NCI-H2107 (cell line): ENCODE measurements around the gene EEF2.
A peak's percentile ranks its signal among the peaks of the same experiment; 100 is the strongest.

Experiments
- DNase-seq: peaks from one replicate; lab custom pipeline; 2025; lab: John Stamatoyannopoulos, UW

The EEF2 gene

DNA sequence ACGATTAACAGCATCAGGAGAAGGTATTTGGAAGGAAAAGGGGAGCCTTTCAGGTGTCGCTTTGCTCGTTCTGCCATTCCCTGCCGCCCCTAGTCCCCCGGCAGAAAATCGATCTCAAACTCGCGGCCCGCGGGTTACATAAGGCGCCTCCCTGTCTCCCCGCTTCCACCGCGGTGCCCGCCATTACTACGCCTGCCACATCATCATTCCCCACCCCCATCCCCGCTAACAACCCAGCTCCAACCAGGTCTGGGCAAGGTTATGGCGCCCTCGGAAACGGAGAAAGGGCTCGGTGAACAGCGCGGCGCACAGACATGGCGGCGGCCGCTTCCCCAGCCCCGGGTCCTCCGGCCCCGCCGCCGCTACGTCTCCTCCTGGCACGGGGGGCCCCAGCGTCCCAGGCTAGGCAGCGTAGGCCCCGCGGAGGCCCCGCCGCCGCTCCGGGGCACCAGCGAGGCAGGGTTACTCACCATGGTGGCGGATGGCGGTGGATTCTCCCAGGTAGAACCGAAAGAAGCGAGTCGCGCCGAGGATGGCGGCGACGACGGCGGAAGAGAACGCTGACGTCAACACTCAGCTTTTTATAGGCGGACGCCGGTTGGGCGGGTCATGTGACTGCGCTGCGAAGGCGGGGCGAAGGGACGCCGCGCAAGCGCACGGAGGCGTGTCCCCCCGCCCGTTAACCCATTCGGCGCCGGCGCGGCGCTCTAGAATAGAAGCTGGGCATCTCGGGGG, at the start of gene EEF2:
Gene EEF2 (minus strand): TSS at position 556 of the 735 bp plus-strand sequence. CDS start 83 bp downstream, at position 473.
- DNase-seq: peak; percentile 81

DNA sequence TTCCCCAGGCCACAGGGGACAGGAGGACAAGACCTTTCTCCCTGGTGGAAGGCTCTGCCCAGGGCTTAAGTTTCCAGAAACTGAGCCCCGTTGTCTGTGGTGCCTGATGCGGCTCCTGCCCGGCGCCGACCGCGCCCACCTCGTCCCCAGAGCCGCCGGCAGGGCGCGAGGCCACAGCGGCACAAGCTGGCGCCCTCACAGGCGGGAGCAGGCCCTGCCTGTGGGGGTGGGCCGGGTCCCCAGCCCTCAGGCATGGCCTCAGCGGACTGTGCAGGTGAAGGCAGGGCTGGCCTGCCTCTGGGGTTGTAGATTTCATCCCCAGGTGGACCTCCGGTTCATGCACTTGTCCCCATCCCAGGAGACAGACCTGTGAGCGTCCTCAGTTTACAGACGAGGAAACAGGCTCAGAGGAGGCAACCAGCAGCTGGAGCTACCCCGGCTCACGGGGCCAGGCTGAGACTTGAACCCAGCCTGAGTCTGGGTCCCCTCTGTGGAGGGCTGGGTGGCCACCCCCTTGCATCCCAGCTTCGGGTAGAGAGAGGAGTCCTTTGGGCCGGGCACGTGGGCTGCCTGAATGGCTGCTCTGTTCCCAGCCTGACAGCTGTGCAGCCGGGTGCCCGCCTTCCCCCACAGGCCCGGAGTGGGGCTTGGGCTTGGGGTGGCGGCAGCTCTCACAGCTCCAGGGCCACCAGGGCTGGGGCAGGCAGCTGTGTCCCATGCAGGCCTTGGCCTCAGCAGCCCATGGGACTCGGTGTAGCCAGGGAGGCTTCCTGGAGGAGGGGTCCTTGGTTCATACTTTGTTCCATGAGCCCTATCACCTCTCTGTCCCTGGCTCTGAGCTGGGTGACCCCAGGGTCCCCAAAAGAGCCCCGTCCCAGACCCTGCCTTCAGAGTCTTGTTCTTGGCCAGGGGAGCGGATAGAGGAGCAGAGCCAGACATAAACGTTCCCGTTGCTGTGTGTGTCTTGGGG, 49.1 kb upstream of the EEF2 start:
- DNase-seq: no peak

DNA sequence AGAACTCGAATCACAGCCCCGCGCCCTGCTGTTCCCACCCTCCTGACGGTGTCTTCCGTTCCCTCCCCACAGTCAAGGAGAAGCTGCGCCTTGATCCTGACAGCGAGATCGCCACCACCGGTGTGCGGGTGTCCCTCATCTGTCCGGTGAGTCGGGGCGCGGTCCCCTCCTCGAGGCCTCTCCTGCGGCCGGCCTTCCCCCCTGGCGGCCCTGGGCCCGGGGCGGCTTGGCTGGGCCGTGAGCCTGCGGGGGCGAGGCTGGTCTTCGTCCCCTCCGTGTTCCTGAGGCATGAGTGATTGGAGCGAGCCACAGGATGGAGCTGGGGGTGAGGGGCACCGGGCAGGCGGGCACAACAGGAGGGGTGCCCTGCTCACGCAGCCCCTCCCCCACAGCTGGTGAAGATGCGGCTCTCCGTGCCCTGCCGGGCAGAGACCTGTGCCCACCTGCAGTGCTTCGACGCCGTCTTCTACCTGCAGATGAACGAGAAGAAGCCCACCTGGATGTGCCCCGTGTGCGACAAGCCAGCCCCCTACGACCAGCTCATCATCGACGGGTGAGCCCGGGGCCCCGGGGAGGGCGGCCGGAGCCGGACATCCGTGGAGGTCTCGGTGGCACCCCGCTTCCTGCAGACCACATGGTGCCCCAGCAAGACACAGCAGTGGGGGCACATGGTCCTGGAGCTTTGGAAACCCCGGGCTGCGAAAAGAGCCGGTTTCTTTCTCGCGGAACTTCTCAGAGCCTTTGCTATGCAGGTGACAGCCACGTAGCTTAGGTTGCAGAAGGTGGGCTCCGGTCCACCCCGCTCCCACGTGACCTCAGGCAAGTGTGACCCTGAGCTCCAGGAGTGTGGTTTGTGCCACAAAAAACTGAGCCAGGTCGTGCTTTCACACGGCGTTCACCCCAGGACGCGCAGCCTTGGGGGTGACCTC, 48.0 kb upstream of the EEF2 start:
- no peak for DNase-seq

DNA sequence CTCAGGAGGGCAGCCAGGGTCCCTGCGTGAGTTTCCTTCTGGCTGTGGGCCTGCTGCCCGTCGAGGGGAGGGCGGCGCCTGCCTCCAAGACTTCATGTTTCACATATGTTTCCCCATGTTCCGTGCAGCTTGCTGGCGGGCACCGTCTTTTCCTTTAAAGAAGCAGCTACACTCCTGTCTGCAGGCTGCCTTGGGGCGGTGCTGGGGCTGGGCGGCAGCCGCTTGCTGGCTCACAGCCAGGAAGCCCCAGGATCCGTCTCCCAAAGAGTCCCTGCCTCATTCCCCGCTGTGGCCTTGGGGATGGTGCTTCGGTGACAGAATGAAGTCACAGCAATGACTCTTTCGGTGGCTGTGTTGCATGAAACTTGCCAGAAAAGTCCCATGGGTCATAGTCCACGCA, 47.2 kb upstream of the EEF2 start:
- no peak for DNase-seq

DNA sequence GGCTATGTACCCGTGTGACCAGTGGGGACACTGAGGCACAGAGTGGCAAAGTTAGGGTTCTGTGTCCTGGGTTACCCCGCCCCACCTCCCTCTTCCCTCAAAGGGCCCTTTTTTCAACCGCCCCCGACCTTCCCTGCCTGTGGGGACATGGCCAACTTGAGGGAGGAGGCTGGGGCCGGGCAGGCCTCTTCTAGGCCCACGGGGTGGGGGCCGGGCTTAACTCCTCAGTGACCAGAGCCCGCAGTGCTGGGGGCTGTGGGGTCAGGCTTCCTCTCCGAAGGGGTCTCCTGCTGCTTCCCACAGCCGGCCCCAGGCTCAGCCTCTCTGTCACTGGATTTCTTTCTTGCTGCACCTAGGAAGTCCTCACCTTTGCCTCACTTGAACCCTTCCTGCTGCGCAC, 46.2 kb upstream of the EEF2 start:
- DNase-seq: no peak

DNA sequence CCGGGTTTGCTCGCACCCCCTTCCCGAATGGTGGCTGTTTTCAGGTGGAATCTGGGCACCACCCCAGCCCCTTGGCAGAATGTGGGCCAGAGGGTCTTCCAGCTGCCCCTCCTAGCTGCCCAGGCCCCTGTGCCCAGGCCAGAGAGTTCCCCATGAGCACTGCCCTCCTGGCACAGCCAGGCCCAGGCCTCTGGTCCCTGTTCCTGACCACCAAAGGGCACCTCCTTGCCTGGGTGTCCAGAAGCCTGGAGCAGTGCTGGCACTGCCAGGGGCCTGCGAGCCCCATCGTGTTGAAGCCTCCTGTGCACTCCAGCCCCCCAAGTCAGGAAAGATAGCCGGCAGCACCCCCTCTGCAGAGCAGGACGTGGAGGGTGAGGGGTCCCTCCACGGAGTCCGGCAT, 45.7 kb upstream of the EEF2 start:
- no peak for DNase-seq

DNA sequence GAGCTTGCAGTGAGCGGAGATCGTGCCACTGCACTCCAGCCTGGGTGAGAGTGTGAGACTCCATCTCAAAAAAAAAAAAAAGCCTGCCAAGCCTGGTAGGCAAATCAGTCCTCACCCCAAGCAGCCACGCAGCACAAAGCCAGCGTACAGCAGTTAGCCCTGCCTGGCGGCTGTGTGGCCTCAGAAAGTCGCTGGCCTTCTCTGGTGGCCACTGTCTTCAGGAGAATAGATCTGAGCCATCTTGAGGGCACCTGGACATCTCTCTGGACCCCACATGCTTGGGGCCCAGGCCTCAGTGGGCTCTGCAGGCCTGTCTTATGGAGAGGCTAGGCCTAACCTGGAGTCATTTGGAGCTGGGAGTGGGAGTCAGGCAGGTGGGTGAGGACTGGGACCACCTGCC, 45.3 kb upstream of the EEF2 start:
- DNase-seq: no peak

DNA sequence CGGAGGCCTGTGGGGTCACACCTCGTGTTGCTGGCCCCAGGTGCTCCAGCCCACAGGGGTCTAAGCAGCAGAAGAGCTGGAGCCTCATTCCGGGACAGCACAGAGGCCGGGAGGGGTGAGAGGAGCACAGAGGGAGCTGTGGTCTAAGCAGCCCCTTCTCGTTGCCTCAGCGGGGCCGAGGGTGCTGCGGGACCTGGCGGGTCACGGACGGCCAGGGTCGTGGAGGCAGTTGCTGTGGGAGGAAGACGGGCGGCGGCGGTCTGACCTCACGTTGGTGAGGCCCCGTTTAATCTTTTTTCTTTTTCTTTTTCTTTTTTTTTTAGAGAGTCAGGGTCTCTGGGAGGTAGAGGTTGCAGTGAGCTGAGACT, 44.0 kb upstream of the EEF2 start:
- no peak for DNase-seq

DNA sequence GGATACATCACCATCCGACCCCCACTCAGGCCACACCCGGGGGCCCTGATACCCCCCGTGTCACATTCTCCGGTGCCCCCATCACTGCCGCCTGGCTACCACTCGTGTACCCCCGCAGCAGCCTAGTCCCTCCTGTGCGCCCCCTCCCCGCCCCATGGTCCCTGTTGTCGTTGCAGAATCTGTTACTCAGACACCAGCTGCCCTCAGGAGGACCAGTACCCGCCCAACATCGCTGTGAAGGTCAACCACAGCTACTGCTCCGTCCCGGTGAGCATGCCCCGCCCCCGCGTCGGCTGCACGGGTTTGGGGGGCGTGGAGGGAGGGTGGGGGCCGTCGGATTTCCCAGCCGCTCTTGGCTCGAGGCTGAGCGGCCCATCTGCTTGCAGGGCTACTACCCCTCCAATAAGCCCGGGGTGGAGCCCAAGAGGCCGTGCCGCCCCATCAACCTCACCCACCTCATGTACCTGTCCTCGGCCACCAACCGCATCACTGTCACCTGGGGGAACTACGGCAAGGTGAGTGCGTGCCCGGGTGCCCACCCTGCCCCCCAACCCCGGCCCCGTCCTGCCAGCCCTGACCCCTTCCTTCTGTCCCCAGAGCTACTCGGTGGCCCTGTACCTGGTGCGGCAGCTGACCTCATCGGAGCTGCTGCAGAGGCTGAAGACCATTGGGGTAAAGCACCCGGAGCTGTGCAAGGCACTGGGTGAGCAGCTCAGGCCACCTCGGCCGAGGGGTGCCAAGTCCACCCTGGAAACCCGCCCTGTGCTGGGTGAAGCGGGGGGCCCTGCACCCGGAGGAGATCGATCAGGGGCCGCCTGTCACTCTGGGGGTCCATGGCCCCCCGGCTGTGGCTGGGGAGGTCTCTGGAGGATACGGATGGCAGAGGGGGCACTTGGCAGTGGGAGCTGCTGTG, 43.3 kb upstream of the EEF2 start:
- DNase-seq: no peak

DNA sequence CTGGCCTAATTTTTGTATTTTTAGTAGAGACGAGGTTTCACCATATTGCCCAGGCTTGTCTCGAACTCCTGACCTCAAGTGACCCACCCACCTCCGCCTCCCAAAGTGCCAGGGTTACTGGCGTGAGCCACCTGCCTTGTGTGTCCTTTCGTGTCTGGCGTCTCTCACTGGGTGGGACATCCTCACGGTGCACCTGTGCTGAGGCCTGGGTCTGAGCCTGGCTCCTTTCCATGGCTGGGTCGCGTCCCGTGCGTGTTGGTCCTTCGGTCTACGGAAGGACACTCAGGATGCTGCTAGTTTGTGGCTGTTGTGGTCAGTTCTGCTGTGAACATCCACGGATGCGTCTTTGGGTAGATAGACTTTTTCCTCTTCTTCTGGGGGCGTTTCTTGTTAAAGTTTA, 41.9 kb upstream of the EEF2 start:
- no peak for DNase-seq

DNA sequence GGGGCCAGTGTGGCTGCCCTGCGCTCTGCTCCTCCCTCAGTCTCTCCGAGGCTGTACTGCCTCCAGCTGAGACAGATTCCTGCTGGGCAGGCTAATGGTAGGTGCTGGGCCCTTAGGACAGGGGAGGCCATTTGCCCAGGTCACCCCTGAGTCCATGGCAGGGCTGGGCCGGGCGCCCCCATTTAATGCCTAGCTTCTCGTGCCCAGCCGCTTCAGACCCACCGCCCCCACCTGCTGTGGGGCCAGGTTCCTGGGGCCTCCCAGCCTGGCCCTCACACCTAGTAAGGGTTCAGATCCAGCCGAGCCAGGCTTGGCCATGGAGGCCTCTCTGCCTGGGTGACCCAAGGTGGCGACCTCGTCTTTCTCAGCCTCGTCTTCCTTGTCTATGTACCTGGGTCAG, 40.1 kb upstream of the EEF2 start:
- DNase-seq: no peak

DNA sequence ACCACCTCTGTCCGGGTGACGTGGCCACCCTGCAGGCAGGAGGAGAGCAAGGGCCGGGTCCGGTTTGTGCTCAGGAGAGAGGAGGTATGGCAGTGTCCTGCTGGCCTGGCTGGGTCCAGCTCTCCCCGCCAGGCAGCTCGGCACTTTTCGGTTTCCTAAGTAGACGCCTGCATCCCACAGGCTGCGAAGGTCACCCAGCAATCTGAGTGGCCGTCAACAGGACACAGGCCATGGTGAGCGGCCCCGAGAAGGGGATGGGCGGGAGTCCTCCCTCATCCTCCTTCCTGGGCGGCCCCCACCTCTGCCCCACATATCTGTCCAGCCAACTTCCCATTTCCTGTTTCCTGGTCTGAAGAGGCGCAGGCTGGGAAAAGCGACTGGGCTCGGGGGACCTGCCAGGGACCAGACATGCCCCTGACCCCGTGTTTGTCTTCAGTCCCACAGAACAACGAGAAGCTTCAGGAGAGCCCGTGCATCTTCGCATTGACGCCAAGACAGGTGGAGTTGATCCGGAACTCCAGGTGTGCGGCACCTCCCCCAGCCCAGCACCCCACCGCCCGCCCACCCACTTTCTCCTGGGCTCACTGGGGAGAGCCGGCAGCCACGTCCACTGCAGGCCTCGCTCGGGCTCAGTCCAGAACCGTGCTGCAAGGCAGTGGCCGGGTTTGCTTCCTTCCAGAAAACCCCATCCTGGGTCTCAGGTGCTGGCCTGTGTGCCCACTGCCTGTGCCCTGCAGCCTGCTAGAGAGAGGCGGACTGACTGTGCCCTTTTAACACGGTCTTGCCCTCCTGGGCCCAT, 38.5 kb upstream of the EEF2 start:
- no peak for DNase-seq

DNA sequence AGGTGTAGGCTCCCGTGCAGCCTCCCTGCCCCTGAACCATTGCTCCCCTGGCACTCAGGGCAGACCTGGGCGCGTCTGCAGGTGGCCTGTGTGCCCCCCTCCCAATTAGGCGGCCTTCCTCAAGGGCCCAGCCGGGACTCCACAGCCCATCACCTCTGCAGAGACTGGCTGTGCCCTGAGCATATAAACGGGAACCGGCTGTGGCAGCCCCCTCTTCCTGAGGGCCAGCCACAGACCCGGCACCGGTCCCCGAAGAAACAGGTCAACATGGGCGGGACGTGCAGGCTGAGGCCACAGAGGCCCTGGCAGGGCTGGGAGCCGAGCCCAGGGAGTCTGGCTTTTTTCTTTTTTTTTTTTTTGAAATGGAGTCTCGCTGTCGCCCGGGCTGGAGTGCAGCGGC, 34.3 kb upstream of the EEF2 start:
- DNase-seq: no peak

DNA sequence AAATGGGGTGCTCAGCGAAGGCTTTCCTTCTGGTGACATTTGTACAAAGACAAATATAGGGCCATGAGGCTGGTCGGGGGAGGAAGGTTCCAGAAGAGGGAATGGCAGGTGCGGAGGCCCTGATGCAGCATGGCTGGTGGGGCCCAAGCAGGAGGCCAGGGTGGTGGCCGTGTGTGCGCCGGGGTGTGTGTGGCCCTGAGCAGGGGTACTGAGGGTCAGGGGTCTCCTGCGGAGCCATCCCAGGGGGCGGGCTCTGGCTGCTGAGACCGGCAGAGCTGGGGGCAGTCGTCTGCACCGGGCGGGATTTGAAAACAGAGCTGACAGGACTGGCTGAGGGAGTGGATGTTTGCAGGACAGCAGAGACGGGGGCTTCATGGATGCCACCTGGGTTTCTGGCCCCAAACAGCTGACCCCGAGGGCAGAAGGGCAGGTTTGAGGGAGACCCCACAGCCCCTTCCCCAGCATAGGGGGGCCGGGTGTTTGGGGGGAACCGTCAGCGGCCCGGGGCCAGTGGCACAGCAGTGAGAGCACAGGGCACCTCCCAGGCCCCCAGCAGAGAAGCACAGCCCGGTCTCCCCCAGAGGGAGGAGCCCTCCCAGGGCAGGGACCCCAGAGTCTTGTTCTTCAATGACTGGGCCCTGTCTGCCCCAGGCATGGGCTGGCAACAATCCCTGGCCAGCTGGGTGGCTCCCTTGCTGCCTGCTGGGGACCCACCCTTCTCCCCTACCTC, 33.7 kb upstream of the EEF2 start:
- no peak for DNase-seq

DNA sequence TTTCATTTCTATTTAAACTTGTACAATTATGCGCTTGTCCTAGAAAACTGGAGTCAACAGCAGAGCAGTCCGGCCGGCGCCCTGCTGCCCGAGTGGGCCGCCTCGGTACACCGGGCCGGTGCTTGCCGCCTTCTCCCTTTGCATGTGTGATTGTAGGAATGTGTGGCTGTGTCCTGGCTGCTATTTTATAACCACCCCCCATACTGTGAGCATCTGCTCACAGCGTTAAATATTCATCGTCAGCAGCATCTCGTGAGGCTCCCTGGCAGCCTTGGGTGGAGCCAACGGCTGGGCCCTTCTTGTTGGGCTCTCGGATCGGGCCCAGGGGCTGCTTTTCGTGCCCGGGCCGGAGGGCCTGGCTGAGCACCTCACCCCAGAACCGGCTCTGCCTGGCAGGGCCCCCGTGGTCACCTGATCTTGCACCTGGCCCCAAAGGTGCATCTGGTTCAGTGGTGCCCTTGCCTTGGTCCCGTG, 32.9 kb upstream of the EEF2 start:
- DNase-seq: no peak

DNA sequence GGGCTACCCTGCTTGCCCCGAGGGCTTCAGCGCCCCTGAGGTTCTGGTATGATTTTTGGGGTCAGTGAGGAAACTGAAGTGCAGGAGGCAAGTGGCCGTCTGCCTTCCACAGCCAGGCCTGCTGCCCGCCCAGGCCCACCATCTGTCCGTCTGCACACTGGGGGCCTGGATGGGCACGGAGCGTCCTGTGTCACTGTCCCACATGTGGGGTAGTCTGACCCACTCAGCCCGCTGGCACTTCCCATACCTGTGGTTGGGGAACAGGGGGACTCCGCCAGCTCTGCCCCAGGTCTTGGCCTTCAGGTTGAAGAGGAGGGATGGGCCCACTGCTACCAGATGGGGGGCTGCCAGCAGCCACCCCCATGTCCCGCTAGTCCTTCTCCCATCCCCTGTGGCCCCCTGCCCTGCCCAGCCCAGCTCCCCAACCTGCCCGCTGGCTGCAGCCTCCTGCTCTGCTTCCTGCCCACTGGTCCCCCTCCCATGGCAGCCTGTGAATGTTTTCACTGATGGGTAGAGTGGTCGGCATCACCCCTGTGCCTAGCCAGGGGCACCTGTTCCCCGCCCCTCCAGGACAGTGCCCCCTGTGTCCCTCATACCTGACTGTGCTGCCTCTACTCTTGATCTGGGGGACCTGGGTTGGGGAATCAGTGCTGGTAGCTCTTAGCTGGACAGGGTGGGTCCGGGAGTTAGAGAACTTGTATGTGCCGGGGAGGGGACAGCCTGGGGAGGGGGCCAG, 31.8 kb upstream of the EEF2 start:
- DNase-seq: no peak

DNA sequence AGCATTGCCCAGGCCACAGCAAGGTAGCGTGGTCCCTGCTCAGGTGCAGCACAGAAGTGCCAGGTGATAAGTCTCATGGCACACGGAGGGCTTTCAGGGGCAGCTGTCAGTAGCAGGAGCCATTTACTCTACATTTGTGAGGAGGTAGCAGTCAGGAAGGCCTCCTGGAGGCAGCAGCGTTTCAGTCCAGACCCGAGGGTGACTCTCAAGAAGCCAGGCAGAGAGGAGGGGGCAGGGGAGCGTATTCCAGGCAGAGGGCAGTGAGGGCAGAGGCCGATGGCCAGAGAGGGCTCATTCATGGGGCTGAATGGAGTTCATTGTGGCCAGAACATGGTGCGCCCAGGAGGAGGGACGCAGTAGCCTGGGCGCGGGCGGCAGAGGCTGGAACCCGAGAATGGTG, 31.2 kb upstream of the EEF2 start:
- DNase-seq: no peak

DNA sequence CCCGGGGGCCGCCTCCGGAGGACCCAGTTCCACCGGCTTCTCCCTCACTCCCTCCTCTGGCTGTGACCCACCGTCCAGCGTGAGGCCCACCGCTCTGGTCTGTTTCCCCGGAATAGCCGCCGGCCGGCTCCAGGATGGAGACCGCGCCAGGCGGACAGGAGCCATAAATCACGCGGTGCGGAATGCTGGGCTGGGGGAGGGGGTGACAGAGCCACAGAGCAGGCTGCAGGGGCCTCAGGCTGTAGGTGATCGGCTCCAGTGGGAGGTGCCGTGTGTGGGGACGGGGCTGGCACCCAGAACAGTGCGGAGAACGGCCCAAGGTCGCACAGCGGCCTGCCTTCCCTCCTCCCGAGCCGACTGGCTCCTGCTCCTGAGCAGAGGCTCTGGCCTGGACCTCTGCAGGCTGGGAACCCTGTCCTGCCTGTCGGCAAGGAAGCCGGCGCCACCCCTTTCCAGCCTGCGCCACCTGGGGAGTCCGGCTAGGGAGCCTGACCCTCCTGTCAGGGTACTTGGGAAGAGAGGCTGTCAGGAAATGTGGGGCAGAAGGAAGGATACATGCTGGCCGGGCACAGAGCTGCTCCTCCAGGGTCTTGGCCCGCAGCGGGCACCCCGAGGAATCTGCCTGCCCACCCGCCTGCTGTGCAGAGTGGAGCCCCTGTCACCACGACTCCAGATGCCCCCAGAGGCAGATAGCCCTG, 30.6 kb upstream of the EEF2 start:
- DNase-seq: no peak
